ENCODE measurements around the gene ZNF521. TPM values are rescaled to one million over a fixed set of nuclear protein-coding genes. Genes with fewer than 3 reads are reported as not detected.

The ZNF521 gene
- total RNA-seq, 1 experiment from 2014 or later = 0.04 TPM

GRCh38 chr18:25365242-25365641 is 13.3 kb upstream of the ZNF521 start:
- no peak overlapping the region for H3K4me2 ChIP-seq (ENCODE audit: low read length)
- H3F3A ChIP-seq (ENCODE audit: low read length, unreplicated experiment) = no peaks in the 10 kb centered on the region
- H3K9me2 ChIP-seq (replicated peaks; ENCODE audit: low read length) = no peaks in the 10 kb centered on the region
- H3K9ac ChIP-seq (ENCODE audit: low read length) = no peak overlapping the region
- ChIA-PET CTCF (no interaction called here), POLR2A (ENCODE audit: unreplicated experiment) (no interaction called here)
- no peak overlapping the region for H2AFZ ChIP-seq (ENCODE audit: low read length)
- ATAC-seq = no peak
- no peaks in the 10 kb centered on the region for H3K36me3 ChIP-seq (ENCODE audit: low read depth, low read length)
- intact Hi-C loops (cut with micrococcal nuclease) = no loop called here
- no peaks in the 10 kb centered on the region for H3K9me3 ChIP-seq (ENCODE audit: low read length)
- no peak overlapping the region for H3K27ac ChIP-seq (ENCODE audit: low read length)
- peaks cover 48% of the 10 kb centered on the region for H3K27me3 ChIP-seq (ENCODE audit: low read length)
- BruUV-seq (replicated peaks) = no TSS peak
- no peak overlapping the region for H3K4me3 ChIP-seq (ENCODE audit: low read length)
- no peaks in the 10 kb centered on the region for H3K79me2 ChIP-seq (ENCODE audit: low read length)
- H3K4me1 ChIP-seq (ENCODE audit: insufficient read depth, low read length) = no peaks in the 10 kb centered on the region
- no peak for DNase-seq
- H4K20me1 ChIP-seq (ENCODE audit: low read length) = no peaks in the 10 kb centered on the region
- TF ChIP-seq EZH2phosphoT487 (IDR thresholded peaks at IDR 0.05; ENCODE audit: borderline replicate concordance, low read length) (no peak), EZH2 (IDR thresholded peaks at IDR 0.05; ENCODE audit: low read length, unreplicated experiment) (no peak), CTCF (conservative IDR thresholded peaks at IDR 0.05; ENCODE audit: low read depth, low read length) (no peak)

GRCh38 chr18:25364732-25365131 is 12.8 kb upstream of the ZNF521 start:
- no TSS peak for BruUV-seq (replicated peaks)
- ATAC-seq = no peak

More at GRCh38 chr18:25364732-25365131, 12.8 kb upstream of the ZNF521 start:
- Histone ChIP-seq H3K9me2 (replicated peaks; ENCODE audit: low read length) (no peaks in the 10 kb centered on the region), H3K9ac (ENCODE audit: low read length) (no peak overlapping the region), H3K79me2 (ENCODE audit: low read length) (no peaks in the 10 kb centered on the region), H3K4me3 (ENCODE audit: low read length) (no peak overlapping the region), H4K20me1 (ENCODE audit: low read length) (no peaks in the 10 kb centered on the region), H3K4me2 (ENCODE audit: low read length) (no peak overlapping the region), H3K9me3 (ENCODE audit: low read length) (no peaks in the 10 kb centered on the region), H3K4me1 (ENCODE audit: insufficient read depth, low read length) (no peaks in the 10 kb centered on the region), H3K27ac (ENCODE audit: low read length) (no peak overlapping the region), H3F3A (ENCODE audit: low read length, unreplicated experiment) (no peaks in the 10 kb centered on the region), H3K36me3 (ENCODE audit: low read depth, low read length) (no peaks in the 10 kb centered on the region), H3K27me3 (ENCODE audit: low read length) (peaks cover 44% of the 10 kb centered on the region), H2AFZ (ENCODE audit: low read length) (no peak overlapping the region)
- CTCF ChIA-PET = no interaction called here
- intact Hi-C loops (cut with micrococcal nuclease) = no loop called here
- POLR2A ChIA-PET (ENCODE audit: unreplicated experiment) = no interaction called here
- TF ChIP-seq EZH2phosphoT487 (IDR thresholded peaks at IDR 0.05; ENCODE audit: borderline replicate concordance, low read length) (no peak), CTCF (conservative IDR thresholded peaks at IDR 0.05; ENCODE audit: low read depth, low read length) (no peak), EZH2 (IDR thresholded peaks at IDR 0.05; ENCODE audit: low read length, unreplicated experiment) (no peak)
- no peak for DNase-seq
